Activated CD4-positive, alpha-beta T cell treated with anti-CD3 and anti-CD28 coated beads, Interleukin-2, amount 50 U/mL, for 1 hour (primary cell): Measurements from ENCODE around the gene CLCF1.

ENCODE experiments used
- DNase-seq: peaks from one replicate; pipeline ENCODE4 v3.0.0-alpha.2; 2020

The CLCF1 gene

DNA sequence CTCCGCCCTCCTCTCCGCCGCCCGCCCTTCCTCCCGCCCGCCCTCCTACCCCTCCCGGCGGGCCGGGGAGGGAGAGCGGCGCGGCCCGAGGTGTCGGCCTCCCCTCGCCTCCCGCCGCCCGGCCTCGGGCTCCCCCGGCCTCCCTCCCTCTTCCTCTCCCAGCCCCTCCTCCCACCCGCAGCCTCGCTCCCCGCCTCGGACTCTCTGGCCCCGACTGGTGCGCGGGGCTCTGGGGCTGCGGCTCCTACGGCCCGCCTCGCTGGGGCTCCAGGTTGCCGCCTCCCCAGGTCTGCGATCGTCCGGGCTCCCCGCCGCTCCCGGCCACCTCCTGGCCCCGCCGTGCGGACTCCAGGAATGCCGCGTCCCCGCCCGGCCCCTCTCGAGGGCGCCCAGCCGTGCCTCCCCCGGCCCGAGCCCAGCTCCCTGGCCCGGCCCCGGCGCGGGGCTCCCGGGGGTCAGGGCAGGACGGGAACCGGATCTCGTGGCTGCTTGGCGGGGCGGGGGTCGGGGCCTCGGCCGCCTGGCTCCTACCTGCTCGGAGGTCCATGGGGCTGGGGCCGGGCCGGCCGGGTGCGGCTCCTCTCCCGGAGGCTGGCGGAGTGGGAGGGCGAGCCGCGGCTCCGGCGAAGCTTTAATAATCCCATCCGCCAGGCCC is at the start of gene CLCF1:
CLCF1 (minus strand) TSS at position 606 of the 655 bp plus-strand sequence; CDS start at position 547, 59 bp downstream.
- no peak for DNase-seq

DNA sequence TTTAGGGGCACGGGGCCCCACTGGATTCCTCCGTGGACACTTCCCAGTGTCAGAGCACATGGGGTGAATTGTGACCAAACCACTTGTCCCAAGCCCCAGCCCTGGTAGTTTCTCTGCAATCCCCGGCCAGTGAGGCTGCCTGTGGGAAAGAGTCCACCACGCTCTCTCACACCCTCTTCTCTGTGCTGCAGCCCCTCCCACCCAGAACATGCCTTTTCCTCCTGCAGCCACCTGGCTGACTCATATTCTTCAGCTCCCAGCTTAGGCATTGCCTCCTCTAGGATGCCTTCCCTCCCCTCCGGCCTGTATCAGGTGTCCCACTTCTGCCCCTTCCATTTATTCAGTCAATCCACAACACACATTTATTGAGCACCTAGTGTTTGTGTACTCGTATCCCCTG is 49.5 kb upstream of the CLCF1 start:
- no peak for DNase-seq

DNA sequence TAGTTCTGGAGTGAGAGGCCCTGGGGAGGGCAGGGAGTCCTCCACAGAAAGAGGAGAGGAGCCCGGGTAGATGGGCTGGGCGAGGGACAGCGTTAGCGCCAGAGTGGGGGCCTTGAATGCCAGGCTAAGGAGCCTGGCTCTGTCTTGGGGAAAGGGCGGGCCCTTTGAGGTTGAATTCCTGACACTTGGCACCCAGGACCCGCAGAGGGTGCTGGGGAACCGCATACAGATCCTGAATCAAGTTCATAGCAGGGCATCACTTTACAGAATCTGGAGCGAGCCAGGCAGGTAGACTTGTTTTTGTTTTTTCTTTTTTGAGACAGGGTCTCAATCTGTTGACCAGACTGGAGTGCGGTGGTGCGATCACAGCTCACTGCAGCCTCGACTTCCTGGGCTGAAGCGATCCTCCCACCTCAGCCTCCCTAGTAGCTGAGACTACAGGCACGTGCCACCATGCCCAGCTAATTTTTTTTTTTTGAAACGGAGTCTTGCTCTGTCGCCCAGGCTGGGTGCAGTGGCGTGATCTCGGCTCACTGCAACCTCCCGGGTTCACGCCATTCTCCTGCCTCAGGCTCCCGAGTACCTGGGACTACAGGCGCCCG is 48.1 kb upstream of the CLCF1 start:
- DNase-seq: no peak

DNA sequence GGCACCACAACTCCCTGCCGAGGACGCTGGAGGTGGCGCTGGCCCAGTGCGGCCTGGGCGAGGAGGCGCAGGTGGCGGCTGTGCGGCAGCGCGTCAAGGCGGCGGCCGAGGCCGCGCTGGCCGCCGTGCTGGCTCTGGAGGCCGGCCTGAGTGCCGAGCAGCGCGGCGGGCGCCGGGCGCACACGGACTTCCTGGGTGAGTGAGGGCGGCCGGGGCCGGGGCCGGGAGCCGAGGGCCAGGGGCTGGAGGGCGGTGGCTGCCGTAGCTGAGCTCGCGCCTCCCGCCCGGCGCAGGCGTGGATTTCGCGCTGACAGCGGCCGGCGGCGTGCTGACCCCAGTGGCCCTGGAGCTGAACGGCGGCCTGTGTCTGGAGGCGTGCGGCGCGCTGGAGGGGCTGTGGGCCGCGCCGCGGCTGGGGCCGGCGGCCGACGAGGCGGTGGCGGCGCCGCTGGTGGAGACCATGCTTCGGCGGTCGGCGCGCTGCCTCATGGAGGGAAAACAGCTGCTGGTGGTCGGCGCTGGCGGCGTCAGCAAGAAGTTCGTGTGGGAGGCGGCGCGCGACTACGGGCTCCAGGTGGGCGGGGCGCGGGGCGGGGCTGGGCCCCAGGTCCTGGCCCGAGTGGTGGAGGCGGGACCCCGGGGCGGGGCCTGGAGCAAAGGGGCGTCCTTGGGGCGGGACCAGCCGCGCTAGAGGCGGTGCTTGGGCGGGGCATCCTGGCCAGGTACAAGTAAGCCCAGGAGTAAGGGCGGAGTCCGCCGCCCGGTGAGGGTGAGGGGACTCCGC is 47.4 kb upstream of the CLCF1 start:
- DNase-seq: peak; percentile 99

DNA sequence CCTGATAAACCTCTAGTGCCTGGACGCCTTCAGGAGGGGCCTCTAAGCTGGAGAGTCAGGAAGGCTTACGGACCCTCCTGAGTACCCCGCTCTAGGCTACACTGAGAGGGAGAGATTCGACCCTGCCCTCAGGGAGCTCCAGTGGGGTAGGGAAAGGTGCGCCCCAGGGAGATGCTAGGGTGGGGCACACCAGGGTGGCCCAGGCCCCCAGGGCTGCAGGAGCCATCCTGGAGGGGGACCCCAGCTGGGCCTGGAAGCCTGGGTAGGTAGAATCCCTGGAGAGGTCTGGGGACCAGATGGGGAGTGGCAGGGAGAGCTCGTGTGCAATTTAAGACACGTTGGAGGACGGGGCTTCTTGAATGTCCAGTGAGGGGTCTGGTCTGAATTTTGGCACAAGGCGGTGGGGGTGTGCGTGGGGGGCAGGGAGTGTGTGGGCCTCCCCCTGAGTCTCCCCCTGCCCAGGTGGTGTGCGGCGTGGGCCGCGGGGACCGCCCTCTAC is 46.8 kb upstream of the CLCF1 start:
- no peak for DNase-seq

- no peak for DNase-seq
These were observed 46.1 kb upstream of the CLCF1 start for GRCh38 chr11:67419325-67420049.

DNA sequence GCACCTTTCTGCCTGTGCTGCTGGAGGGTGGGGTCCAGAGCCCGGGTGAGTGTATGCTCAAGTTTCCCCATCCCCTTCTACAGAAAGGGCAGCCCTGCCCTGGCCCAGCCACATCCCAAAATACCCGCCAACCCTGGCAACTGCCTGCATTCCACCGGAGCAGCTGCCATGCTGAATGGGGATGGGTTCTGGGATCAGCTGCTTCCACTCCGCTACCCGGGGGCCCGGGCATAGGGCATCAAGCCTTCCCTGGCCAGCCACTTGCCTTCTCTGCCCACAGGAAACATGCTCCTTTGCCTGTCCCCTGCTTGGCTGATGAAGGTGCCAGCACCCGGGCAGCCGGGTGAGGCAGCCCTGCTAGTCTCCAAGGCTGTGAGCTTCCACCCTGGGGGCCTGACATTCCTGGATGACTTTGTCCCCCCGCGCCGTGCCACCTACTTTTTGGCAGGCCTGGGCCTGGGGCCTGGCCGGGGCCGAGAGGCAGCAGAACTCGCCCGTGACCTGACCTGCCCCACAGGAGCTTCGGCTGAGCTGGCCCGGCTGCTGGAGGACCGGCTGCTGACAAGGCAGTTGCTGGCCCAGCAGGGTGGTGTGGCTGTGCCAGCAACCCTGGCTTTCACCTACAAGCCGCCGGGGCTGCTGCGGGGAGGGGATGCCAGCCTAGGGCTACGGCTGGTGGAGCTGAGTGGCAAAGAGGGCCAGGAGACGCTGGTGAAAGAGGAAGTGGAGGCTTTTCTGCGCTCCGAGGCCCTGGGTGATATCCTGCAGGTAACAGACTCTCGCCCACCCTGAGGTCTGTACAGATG is 45.3 kb upstream of the CLCF1 start:
- DNase-seq: no peak

GRCh38 chr11:67417425-67417824 is 44.0 kb upstream of the CLCF1 start:
- DNase-seq: no peak

DNA sequence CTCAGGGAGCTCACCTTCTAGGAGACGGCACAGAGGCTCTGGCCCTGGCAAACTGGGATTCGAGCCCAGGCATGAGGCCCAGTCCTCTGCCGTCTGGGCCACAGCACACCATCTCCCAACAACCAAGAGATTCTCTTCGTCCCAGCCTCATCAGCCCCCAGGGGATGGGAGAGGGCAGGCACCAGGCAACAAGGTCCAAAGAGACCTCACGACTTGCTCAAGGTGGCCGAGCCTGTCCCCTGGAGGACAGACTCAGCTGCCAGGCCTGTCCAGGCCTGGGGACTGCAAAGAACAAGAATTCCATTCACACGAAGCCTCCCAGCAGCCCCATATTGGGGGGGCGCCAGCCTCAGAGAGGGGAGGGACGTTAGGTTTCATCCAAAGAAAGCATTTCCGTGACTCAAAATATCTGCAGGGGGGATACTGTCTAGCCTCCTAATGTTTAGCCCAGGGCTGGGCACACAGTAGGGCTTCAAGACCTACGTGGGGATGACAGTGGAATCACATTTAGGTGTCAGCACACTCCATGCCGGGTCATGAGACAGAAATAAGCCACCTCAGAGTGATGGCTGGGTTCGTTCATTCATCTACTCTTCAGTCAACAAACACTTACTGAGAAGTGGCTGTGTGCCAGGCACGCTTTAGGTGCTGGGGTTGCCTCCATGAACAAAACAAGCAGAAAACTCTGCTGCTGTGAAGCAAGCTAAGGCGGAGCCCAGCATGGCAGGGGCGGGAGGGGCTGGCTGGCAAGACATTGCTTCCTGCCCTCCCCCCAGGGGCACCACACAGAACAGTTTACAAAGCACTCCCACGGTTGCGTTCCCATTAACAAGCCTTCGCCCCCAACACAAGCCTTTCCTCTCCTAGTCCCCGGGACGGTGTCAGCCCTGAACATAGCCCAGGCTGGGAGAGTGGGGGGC is 43.3 kb upstream of the CLCF1 start:
- DNase-seq: peak; percentile 82

GRCh38 chr11:67415501-67416304 is 42.3 kb upstream of the CLCF1 start, which contains the start of gene CARNS1:
Gene CARNS1, plus strand, starts transcription at chr11:67415678. Its CDS starts 522 bp downstream, at chr11:67416200.
- DNase-seq: no peak

- no peak for DNase-seq
These were observed 40.0 kb upstream of the CLCF1 start for GRCh38 chr11:67413266-67413849.

DNA sequence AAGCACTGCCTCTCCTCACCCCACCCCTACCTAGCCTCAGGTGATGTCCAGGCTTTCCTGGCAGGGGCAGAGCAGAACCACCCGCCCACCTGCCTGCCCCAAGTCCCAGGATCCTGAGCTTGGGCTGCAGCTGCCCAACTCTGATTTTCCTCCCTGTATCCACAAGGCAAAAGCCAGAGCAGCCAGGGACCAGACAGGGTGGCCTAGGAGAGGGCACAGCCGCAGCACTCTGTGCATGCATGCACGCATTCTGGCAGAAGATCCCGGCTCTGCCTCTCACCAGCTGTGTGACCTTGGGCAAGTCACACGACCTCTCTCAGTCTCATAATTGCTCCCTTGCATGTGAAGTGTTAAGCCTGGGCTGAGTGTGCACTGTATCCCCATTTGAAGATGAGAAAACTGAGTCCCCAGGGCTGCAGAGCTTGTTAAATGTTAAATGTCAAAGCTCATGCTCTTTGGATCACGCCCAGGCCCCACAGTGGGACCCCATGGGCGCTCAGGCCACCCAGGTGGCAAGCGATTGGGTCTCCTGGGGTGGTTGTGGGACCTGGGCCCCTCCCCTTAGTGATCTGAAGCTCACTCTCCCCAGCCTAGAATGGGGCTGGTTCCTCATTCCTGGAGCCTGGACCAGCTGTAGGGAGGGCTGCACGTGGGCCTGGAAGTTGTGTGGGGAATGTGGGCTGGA is 39.2 kb upstream of the CLCF1 start:
- DNase-seq: no peak

GRCh38 chr11:67411785-67412152 is 38.4 kb upstream of the CLCF1 start:
- DNase-seq: no peak

DNA sequence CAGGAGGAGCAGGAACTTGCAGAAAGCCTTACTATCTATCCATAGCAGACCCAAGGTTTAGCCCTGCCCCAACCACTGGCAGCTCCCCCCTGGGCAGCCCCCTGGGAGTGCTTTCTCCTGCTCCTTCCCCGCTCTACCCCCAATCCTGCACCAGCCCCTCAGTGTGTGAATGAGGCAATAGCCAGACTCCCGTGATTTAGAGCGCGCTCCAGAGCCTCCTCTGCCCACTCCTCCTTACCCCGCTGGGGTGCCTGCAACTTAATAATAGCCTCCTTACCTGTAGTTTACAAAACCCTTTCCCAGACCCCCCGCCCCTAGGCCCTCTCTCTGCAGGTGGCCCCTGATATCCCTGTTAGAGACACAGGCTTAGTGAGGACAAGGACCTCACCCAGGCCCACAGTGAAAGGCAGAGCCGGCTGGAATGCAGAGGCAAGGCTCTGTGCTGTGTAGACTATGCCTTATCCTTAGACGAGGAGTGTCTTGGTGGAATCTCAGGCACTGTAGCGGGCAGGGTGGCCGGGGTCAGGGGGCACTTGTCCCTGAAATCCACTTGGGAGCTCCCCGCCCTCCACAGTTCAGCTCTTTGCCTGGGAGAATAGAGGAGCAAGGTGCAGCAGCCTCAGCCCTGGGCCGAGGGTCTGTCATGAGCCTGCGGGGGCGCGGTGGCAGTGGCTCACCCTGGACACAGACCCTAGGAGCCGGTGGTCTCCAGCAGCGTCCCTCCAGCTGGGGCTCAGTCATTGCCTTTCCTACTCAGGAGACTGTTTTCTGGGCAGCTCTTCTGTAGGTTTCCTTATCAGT is 37.8 kb upstream of the CLCF1 start:
- DNase-seq: no peak

- no peak for DNase-seq
These were observed 37.0 kb upstream of the CLCF1 start for GRCh38 chr11:67410369-67410831.

DNA sequence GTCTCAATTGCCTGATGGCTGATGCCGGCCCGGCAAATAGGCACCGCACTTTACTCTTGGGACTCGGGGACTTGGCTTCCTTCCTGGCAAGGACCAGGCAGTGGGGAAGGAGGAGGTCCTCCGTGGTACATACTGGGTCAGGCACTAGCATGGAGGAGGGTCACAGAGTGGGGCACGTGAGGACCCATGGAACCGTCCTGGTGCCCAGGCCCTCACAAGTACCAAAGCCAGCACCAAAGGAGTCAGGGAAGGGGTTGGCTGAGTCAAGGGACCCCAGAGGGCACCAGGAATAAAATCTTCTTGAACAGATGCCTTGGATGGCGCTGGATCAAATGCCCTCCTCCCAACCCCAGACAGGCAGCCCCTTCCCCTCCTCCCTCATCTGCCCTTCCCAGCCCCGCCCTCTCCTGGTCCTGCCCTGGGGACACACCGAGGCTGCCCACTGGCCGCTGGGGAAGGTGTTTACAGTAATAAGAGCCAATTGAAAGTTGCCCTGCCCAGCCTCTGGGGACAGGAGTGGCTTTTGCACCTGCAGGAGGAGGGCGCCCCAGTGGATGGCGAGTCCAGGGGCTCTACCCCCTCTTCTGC is 36.5 kb upstream of the CLCF1 start:
- no peak for DNase-seq

DNA sequence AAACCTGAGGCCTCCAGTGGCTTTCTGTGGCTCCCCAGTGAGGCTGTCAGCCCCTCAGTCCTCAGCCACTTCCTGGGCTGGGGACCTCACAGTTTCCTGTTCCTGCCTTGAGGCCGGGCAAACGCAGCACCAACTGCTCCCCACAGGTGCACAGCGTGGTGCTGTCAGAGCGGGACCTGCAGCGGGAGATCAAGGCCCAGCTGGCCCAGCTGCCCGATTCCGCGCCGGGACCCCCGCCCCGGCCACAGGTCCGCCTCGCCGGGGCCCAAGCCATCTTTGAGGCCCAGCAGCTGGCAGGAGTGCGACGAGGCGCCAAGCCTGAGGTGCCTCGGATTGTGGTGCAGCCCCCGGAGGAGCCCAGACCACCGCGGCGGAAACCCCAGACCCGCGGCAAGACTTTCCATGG is 35.9 kb upstream of the CLCF1 start:
- DNase-seq: peak; percentile 58
